Body of pancreas (tissue), 4 donors: ENCODE measurements around the gene KCTD11.

ENCODE experiments used
- POLR2A ChIP-seq, 3 donors: fragments of 450-650 bp; IDR thresholded peaks; one replicate each; pipeline ENCODE4 v1.6.1; 2016; ENCODE audit warnings: antibody characterized with exemption in 3 of 3, mild to moderate bottlenecking in 2 of 3
- TF ChIP-seq, protein P1 (sequence below), 7 experiments: fragments of 450-650 bp in 4 of 7; fragments of 200-600 bp in 3 of 7; sonication (generic) in 3 of 7; IDR thresholded peaks; one replicate each; pipeline ENCODE4 v1.5.1; 2016 to 2019; ENCODE audit warnings: antibody characterized with exemption in 7 of 7

DNA sequence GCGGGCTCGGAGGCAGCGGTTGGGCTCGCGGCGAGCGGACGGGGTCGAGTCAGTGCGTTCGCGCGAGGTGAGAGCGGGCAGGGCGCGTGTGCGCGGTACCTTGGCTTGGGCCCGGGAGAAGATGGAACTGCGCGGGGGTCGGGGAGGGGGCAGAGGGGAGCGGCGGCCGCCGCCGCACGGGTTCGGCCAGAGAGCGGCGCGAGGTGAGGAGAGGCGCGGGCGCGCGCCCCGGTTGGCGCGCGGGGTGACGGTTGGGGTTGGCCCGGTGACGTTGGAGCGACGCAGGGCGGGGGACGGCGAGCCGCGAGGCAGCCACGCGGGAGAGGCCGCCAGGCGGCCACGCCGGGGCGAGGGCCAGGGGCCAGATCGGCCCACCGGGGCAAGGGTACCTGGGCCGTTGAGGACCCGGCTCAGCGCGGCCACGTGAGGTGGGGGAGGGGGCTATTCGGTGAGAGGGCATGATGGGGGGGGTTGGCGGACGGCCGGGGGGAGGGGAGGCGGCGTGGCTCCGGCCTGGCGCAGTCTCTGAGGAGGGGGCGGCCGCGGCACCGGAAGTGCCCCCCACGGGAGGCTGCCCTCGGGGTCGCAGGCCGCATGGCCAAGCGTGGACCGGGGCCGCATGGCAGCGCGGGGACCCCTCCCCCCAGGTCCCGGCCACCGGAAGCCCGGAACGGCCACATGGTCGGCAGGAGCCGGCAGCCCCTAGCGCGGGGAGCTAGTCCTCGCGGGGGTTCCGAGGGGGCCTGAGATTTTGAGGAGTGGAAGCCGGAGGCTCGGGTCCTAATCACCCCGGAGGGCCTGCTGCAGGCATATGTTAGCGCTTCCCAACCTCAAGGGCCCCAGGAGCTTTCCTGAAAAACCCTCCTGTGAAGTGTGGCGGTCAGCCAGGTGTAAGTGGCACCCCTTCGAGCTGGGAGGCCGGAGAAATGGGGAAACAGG, 44.0 kb upstream of the KCTD11 start:
- TF ChIP-seq, protein P1, sequence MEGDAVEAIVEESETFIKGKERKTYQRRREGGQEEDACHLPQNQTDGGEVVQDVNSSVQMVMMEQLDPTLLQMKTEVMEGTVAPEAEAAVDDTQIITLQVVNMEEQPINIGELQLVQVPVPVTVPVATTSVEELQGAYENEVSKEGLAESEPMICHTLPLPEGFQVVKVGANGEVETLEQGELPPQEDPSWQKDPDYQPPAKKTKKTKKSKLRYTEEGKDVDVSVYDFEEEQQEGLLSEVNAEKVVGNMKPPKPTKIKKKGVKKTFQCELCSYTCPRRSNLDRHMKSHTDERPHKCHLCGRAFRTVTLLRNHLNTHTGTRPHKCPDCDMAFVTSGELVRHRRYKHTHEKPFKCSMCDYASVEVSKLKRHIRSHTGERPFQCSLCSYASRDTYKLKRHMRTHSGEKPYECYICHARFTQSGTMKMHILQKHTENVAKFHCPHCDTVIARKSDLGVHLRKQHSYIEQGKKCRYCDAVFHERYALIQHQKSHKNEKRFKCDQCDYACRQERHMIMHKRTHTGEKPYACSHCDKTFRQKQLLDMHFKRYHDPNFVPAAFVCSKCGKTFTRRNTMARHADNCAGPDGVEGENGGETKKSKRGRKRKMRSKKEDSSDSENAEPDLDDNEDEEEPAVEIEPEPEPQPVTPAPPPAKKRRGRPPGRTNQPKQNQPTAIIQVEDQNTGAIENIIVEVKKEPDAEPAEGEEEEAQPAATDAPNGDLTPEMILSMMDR (IDR thresholded peaks at IDR 0.05), result peak in 2 of 7 experiments; percentile 3 to 18
- TF ChIP-seq POLR2A (IDR thresholded peaks at IDR 0.05), result no peak
